SH-SY5Y (cell line): ENCODE measurements around the gene TPPP3.

Experiments
- GATA2 ChIP-seq: IDR thresholded peaks from 2 replicates; pipeline ENCODE4 v1.6.1; 2011; ENCODE audit warnings: mild to moderate bottlenecking, low read depth, low read length
- GATA3 ChIP-seq: IDR thresholded peaks from 2 replicates; pipeline ENCODE4 v1.6.1; 2011; ENCODE audit warnings: low read depth, mild to moderate bottlenecking, low read length, moderate library complexity

GRCh38 chr16:67400901-67401300, 7.6 kb upstream of the TPPP3 start:
- TF ChIP-seq GATA2, result no peak
- TF ChIP-seq GATA3, result no peak
